ENCODE measurements around the gene SLC9A8. TPM values are rescaled to one million over a fixed set of nuclear protein-coding genes. Genes with fewer than 3 reads are reported as not detected.
A peak's percentile ranks its signal among the peaks of the same experiment; 100 is the strongest.

Gene SLC9A8
- total RNA-seq, 1 donor from 2014 or later: 6.2 TPM

DNA sequence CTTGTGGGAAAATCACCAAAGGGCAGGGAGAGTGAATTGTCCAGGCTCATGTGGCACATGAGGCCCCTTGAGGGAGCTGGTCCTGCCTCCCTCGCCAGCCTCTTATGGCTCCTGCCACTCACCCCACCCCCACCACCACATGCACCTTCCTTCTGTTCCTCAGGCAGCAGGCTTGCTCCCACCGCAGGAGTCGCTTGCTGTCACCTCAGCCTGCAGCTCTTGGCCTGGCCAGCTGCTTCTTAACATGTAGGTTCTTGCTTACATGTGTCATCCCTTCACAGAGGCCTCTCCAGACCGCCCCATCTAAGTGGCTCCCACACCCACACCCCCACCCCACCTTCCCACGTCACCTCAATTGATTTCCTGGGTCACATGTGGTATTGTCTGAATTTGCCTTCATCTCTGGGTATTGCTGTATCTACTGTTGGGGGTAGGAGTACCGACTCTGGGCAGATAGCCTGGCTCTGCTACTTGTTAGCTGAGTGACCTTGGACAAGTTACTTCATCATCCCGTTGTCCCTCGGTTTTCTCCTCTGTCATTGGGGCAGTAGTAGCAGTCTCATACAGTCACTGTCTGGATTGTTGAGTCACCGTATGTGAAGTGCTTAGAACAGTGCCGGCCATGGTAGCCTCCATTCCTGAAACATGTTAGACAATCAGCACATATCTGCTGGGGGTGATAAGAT, 41.7 kb downstream of the SLC9A8 start:
- TF ChIP-seq, protein P1, sequence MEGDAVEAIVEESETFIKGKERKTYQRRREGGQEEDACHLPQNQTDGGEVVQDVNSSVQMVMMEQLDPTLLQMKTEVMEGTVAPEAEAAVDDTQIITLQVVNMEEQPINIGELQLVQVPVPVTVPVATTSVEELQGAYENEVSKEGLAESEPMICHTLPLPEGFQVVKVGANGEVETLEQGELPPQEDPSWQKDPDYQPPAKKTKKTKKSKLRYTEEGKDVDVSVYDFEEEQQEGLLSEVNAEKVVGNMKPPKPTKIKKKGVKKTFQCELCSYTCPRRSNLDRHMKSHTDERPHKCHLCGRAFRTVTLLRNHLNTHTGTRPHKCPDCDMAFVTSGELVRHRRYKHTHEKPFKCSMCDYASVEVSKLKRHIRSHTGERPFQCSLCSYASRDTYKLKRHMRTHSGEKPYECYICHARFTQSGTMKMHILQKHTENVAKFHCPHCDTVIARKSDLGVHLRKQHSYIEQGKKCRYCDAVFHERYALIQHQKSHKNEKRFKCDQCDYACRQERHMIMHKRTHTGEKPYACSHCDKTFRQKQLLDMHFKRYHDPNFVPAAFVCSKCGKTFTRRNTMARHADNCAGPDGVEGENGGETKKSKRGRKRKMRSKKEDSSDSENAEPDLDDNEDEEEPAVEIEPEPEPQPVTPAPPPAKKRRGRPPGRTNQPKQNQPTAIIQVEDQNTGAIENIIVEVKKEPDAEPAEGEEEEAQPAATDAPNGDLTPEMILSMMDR (IDR thresholded peaks at IDR 0.05; ENCODE audit: insufficient read depth, low read depth, low read length): no peak
- no peak for TF ChIP-seq EZH2 (IDR thresholded peaks at IDR 0.05; ENCODE audit: insufficient read depth, low read length)
- Histone ChIP-seq H4K20me1 (ENCODE audit: insufficient read depth, low read length) (no peaks in the 10 kb centered on the region), H3K4me1 (ENCODE audit: insufficient read depth, low read length) (peaks cover 7% of the 10 kb centered on the region), H3K4me3 (ENCODE audit: insufficient read depth, low read depth, low read length) (no peak overlapping the region), H3K4me2 (ENCODE audit: low read length) (no peak overlapping the region), H3K79me2 (ENCODE audit: insufficient read depth, low read length) (no peaks in the 10 kb centered on the region), H2AFZ (ENCODE audit: low read depth, low read length) (no peak overlapping the region), H3K27me3 (ENCODE audit: insufficient read depth, low read length) (no peaks in the 10 kb centered on the region), H3K27ac (ENCODE audit: low read depth, low read length) (no peak overlapping the region), H3K9me3 (ENCODE audit: insufficient read depth, low read depth, low read length) (no peaks in the 10 kb centered on the region), H3K36me3 (ENCODE audit: insufficient read depth, low read length) (peaks cover 9% of the 10 kb centered on the region), H3K9ac (ENCODE audit: low read length) (no peak overlapping the region)
- no peaks in the 10 kb centered on the region for H3K27me3 Mint-ChIP-seq (ENCODE audit: low read depth, unreplicated experiment)
- H3K4me3 Mint-ChIP-seq (ENCODE audit: unreplicated experiment): no peak overlapping the region
- H3K27ac Mint-ChIP-seq (ENCODE audit: unreplicated experiment): peak overlapping the region; percentile 88
- DNase-seq (ENCODE audit: low read depth) (no peak), FAIRE-seq (no peak)
- peaks cover 34% of the 10 kb centered on the region for H3K4me1 Mint-ChIP-seq (ENCODE audit: low read depth, unreplicated experiment)
- H3K36me3 Mint-ChIP-seq (ENCODE audit: low read depth, unreplicated experiment): peaks cover 3% of the 10 kb centered on the region
- no peaks in the 10 kb centered on the region for H3K9me3 Mint-ChIP-seq (ENCODE audit: unreplicated experiment)

DNA sequence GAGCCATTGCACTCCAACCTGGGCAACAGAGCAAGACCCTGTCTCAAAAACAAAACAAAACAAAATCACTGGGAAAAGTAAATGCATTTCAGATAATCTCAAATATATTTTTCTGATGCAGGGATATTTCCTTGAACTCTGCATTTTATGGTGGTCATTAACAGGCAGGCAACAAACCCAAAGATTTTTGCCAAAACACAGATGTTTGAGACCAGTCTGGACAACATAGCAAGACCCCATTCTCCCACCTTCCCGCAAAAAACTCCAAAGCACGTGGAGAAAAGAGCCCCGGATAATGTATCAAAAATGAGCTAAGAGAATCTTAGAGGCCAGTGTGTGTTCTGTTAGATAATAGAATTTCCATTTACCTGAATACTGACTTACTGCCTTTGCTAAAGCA, 44.3 kb downstream of the SLC9A8 start:
- H3K9ac ChIP-seq (ENCODE audit: low read length): no peak overlapping the region
- TF ChIP-seq, protein P1 (IDR thresholded peaks at IDR 0.05; ENCODE audit: insufficient read depth, low read depth, low read length): no peak
- no peak for TF ChIP-seq EZH2 (IDR thresholded peaks at IDR 0.05; ENCODE audit: insufficient read depth, low read length)
- no peak overlapping the region for H3K4me3 ChIP-seq (ENCODE audit: insufficient read depth, low read depth, low read length)
- Mint-ChIP-seq H3K36me3 (ENCODE audit: low read depth, unreplicated experiment) (peaks cover 6% of the 10 kb centered on the region), H3K27me3 (ENCODE audit: low read depth, unreplicated experiment) (no peaks in the 10 kb centered on the region), H3K4me1 (ENCODE audit: low read depth, unreplicated experiment) (peaks cover 22% of the 10 kb centered on the region), H3K4me3 (ENCODE audit: unreplicated experiment) (no peak overlapping the region), H3K9me3 (ENCODE audit: unreplicated experiment) (no peaks in the 10 kb centered on the region), H3K27ac (ENCODE audit: unreplicated experiment) (no peak overlapping the region)
- no peaks in the 10 kb centered on the region for H4K20me1 ChIP-seq (ENCODE audit: insufficient read depth, low read length)
- no peak for FAIRE-seq
- H3K79me2 ChIP-seq (ENCODE audit: insufficient read depth, low read length): no peaks in the 10 kb centered on the region
- H3K27ac ChIP-seq (ENCODE audit: low read depth, low read length): no peak overlapping the region
- H2AFZ ChIP-seq (ENCODE audit: low read depth, low read length): no peak overlapping the region
- no peaks in the 10 kb centered on the region for H3K27me3 ChIP-seq (ENCODE audit: insufficient read depth, low read length)
- H3K4me2 ChIP-seq (ENCODE audit: low read length): no peak overlapping the region
- no peak for DNase-seq (ENCODE audit: low read depth)
- peaks cover 3% of the 10 kb centered on the region for H3K36me3 ChIP-seq (ENCODE audit: insufficient read depth, low read length)
- H3K9me3 ChIP-seq (ENCODE audit: insufficient read depth, low read depth, low read length): no peaks in the 10 kb centered on the region
- peaks cover 7% of the 10 kb centered on the region for H3K4me1 ChIP-seq (ENCODE audit: insufficient read depth, low read length)

DNA sequence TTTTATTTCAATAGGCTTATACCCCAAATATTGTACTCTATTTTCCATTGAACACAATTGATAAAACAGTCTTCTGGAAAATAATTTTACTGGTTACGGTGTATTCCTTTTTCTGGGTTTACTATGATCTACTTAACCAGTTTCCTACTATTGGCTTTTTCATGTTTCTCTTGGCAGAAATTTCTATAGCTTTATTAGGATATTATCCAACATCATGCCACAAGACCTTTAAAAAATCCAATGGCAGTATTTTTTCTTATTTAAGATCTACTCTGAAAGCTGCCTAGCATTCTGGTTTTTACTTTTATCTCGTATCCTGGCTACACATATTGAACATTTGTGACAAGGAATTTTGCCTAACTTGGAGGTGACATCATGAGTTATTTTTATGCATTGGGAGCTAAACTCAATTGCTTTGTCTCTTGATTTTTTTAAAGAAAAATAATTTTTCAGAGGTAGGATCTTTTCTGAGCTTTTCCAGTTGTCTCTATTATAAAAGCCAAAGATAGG, 45.5 kb downstream of the SLC9A8 start:
- Histone ChIP-seq H3K4me1 (ENCODE audit: insufficient read depth, low read length) (peaks cover 7% of the 10 kb centered on the region), H3K4me3 (ENCODE audit: insufficient read depth, low read depth, low read length) (no peak overlapping the region), H3K4me2 (ENCODE audit: low read length) (no peak overlapping the region), H3K9me3 (ENCODE audit: insufficient read depth, low read depth, low read length) (no peaks in the 10 kb centered on the region), H3K36me3 (ENCODE audit: insufficient read depth, low read length) (peaks cover 4% of the 10 kb centered on the region), H3K27ac (ENCODE audit: low read depth, low read length) (no peak overlapping the region), H4K20me1 (ENCODE audit: insufficient read depth, low read length) (no peaks in the 10 kb centered on the region), H3K79me2 (ENCODE audit: insufficient read depth, low read length) (no peaks in the 10 kb centered on the region), H2AFZ (ENCODE audit: low read depth, low read length) (no peak overlapping the region), H3K9ac (ENCODE audit: low read length) (no peak overlapping the region), H3K27me3 (ENCODE audit: insufficient read depth, low read length) (no peaks in the 10 kb centered on the region)
- H3K36me3 Mint-ChIP-seq (ENCODE audit: low read depth, unreplicated experiment): peaks cover 3% of the 10 kb centered on the region
- H3K27me3 Mint-ChIP-seq (ENCODE audit: low read depth, unreplicated experiment): no peaks in the 10 kb centered on the region
- peaks cover 16% of the 10 kb centered on the region for H3K4me1 Mint-ChIP-seq (ENCODE audit: low read depth, unreplicated experiment)
- H3K4me3 Mint-ChIP-seq (ENCODE audit: unreplicated experiment): no peak overlapping the region
- FAIRE-seq (no peak), DNase-seq (ENCODE audit: low read depth) (peak; percentile 29)
- no peaks in the 10 kb centered on the region for H3K9me3 Mint-ChIP-seq (ENCODE audit: unreplicated experiment)
- no peak for TF ChIP-seq EZH2 (IDR thresholded peaks at IDR 0.05; ENCODE audit: insufficient read depth, low read length)
- TF ChIP-seq, protein P1 (IDR thresholded peaks at IDR 0.05; ENCODE audit: insufficient read depth, low read depth, low read length): no peak
- no peak overlapping the region for H3K27ac Mint-ChIP-seq (ENCODE audit: unreplicated experiment)

Measured in astrocyte (in vitro differentiated cells and primary cell).